SU-DHL-6 (cell line): ENCODE results near the gene ACAP2.

Experiments
- CTCF ChIP-seq: fragments of 200-600 bp; sonication (generic); IDR thresholded peaks from one replicate; pipeline ENCODE4 v1.5.1; 2017; ENCODE audit warnings: antibody characterized with exemption, mild to moderate bottlenecking, low read length, moderate library complexity; ENCODE audit not compliant: insufficient read depth, poor library complexity, severe bottlenecking
- EZH2phosphoT487 ChIP-seq: fragments of 200-600 bp; sonication (generic), shearing (Covaris generic); conservative IDR thresholded peaks from 2 replicates; pipeline ENCODE4 v1.6.1; 2018; ENCODE audit warnings: mild to moderate bottlenecking, antibody characterized with exemption, low read length, moderate library complexity, mixed read lengths

GRCh38 chr3:195256639-195257453 is 186.0 kb downstream of the ACAP2 start:
- TF ChIP-seq CTCF (no peak), EZH2phosphoT487 (no peak)
